ENCODE data around the gene TMED3.

The TMED3 gene

GRCh38 chr15:79283252-79284048 lies 27.5 kb upstream of the TMED3 start:
- H3K36me3 ChIP-seq: no peaks in the 10 kb centered on the region
- no peaks in the 10 kb centered on the region for H3K4me1 ChIP-seq
- H3K27me3 ChIP-seq: peaks cover 69% of the 10 kb centered on the region
- H3K9me3 ChIP-seq: no peaks in the 10 kb centered on the region
- TF ChIP-seq CTCF (IDR thresholded peaks at IDR 0.05; ENCODE audit: low read depth, low read length): no peak
- H3K4me3 ChIP-seq (ENCODE audit: low read depth, low read length): peak overlapping the region; percentile 7; the same call in 1 of the 2 replicates
- peak; percentile 28 for DNase-seq

GRCh38 chr15:79290642-79291275 lies 20.2 kb upstream of the TMED3 start:
- no peaks in the 10 kb centered on the region for H3K4me1 ChIP-seq
- no peak for DNase-seq
- H3K9me3 ChIP-seq: no peaks in the 10 kb centered on the region
- H3K27me3 ChIP-seq: peaks cover 12% of the 10 kb centered on the region
- no peak for TF ChIP-seq CTCF (IDR thresholded peaks at IDR 0.05; ENCODE audit: low read depth, low read length)
- H3K4me3 ChIP-seq (ENCODE audit: low read depth, low read length): no peak overlapping the region
- H3K36me3 ChIP-seq: no peaks in the 10 kb centered on the region

GRCh38 chr15:79292011-79292410 lies 18.9 kb upstream of the TMED3 start:
- no peak for DNase-seq
- no peak for TF ChIP-seq CTCF (IDR thresholded peaks at IDR 0.05; ENCODE audit: low read depth, low read length)
- H3K4me3 ChIP-seq (ENCODE audit: low read depth, low read length): no peak overlapping the region
- H3K9me3 ChIP-seq: no peaks in the 10 kb centered on the region
- no peaks in the 10 kb centered on the region for H3K36me3 ChIP-seq
- peaks cover 5% of the 10 kb centered on the region for H3K27me3 ChIP-seq
- H3K4me1 ChIP-seq: no peaks in the 10 kb centered on the region

GRCh38 chr15:79294075-79294474 lies 16.8 kb upstream of the TMED3 start:
- Histone ChIP-seq H3K4me3 (ENCODE audit: low read depth, low read length) (no peak overlapping the region), H3K4me1 (no peaks in the 10 kb centered on the region), H3K36me3 (no peaks in the 10 kb centered on the region), H3K27me3 (no peaks in the 10 kb centered on the region; the same call in none of the 2 replicates), H3K9me3 (no peaks in the 10 kb centered on the region)
- no peak for TF ChIP-seq CTCF (IDR thresholded peaks at IDR 0.05; ENCODE audit: low read depth, low read length)
- DNase-seq: no peak

- peaks cover 9% of the 10 kb centered on the region for H3K27me3 ChIP-seq
- no peaks in the 10 kb centered on the region for H3K9me3 ChIP-seq
- H3K4me3 ChIP-seq (ENCODE audit: low read depth, low read length): no peak overlapping the region
- peak; percentile 43 for DNase-seq
- no peaks in the 10 kb centered on the region for H3K4me1 ChIP-seq
- H3K36me3 ChIP-seq: no peaks in the 10 kb centered on the region
- peak; percentile 77 for TF ChIP-seq CTCF (IDR thresholded peaks at IDR 0.05; ENCODE audit: low read depth, low read length)
Observed at GRCh38 chr15:79296583-79296982, 14.3 kb upstream of the TMED3 start.

Measured in BE2C (cell line).